Measurements from ENCODE around the gene SLC5A9. TPM values are rescaled to one million over a fixed set of nuclear protein-coding genes. Genes with fewer than 3 reads are reported as not detected.

The SLC5A9 gene
- total and polyA plus RNA-seq, 2 of the 4 experiments (the other 2 are of a cell fraction) = not detected

GRCh38 chr1:48219803-48220202, 2.7 kb upstream of the SLC5A9 start:
- no peak overlapping the region for H2BK20ac ChIP-seq (ENCODE audit: low read depth, low read length)
- H3K4me1 ChIP-seq (ENCODE audit: control insufficient read depth, insufficient read depth, low read length) = no peaks in the 10 kb centered on the region
- TF ChIP-seq USF2 (IDR thresholded peaks at IDR 0.05; ENCODE audit: low read depth, low read length) (no peak), RFX5 (IDR thresholded peaks at IDR 0.05; ENCODE audit: low read depth, low read length) (no peak), NFE2L2 (IDR thresholded peaks at IDR 0.05; ENCODE audit: low read depth, low read length) (no peak), RCOR1 (IDR thresholded peaks at IDR 0.05; ENCODE audit: insufficient replicate concordance, low read length) (no peak), MAFK (IDR thresholded peaks at IDR 0.05; ENCODE audit: low read depth, low read length) (no peak), CHD1 (IDR thresholded peaks at IDR 0.05; ENCODE audit: low read depth, low read length) (no peak), POLR2A (IDR thresholded peaks at IDR 0.05; ENCODE audit: low read depth, low read length) (no peak), CTCF (conservative IDR thresholded peaks at IDR 0.05; ENCODE audit: low read depth, low read length) (no peak)
- H2AK9ac ChIP-seq (replicated peaks; ENCODE audit: low read depth, low read length, poor library complexity) = no peak overlapping the region
- CTCF ChIA-PET = no interaction called here
- H3K27me3 ChIP-seq (ENCODE audit: control insufficient read depth, insufficient read depth, low read length) = no peaks in the 10 kb centered on the region; the same call in 1 of the 2 replicates
- POLR2A ChIA-PET (ENCODE audit: unreplicated experiment) = no interaction called here
- H2BK120ac ChIP-seq (ENCODE audit: low read depth, low read length) = no peak overlapping the region
- no peak overlapping the region for H3K4ac ChIP-seq (ENCODE audit: low read depth, low read length)
- H3K14ac ChIP-seq (replicated peaks; ENCODE audit: low read depth, low read length) = no peak overlapping the region
- no TSS peak for BruUV-seq (replicated peaks)
- no peak overlapping the region for H4K91ac ChIP-seq (ENCODE audit: insufficient read depth, low read depth, low read length)
- H3K36me3 ChIP-seq (ENCODE audit: control insufficient read depth, insufficient read depth, low read length) = no peaks in the 10 kb centered on the region
- no peak overlapping the region for H4K5ac ChIP-seq (ENCODE audit: low read depth, low read length)
- no peak overlapping the region for H2AK5ac ChIP-seq (ENCODE audit: low read depth, low read length)
- intact Hi-C loops (cut with micrococcal nuclease) (loop anchor here (10.0 kb wide), 1 partner anchor 565 kb away; no protein-coding TSS in a partner anchor), dilution Hi-C loops (cut with HindIII; ENCODE audit: low sequenced_read_pairs, unreplicated experiment) (no loop called here), in situ Hi-C loops (cut with MboI; ENCODE audit: low sequenced_read_pairs) (no loop called here)
- H3K9me3 ChIP-seq (ENCODE audit: control insufficient read depth, insufficient read depth, low read length) = no peaks in the 10 kb centered on the region
- no peak overlapping the region for H2BK15ac ChIP-seq (ENCODE audit: low read depth, low read length)
- no peak for ATAC-seq (ENCODE audit: low read depth)
- no peaks in the 10 kb centered on the region for H3K79me1 ChIP-seq (ENCODE audit: low read depth in 1 of 2, low read length in 2 of 2)
- no peaks in the 10 kb centered on the region for H3K9me1 ChIP-seq (ENCODE audit: insufficient read depth, low read length)
- H2BK5ac ChIP-seq (ENCODE audit: low read depth, low read length, poor library complexity, severe bottlenecking) = no peak overlapping the region
- H3K9ac ChIP-seq (ENCODE audit: low read depth, low read length) = no peak overlapping the region
- no CpG with 5 or more reads among the region's 2 CpGs for WGBS, 2 experiments (ENCODE audit: extremely low coverage in 2 of 2, insufficient read length in 1 of 2)
- no peak overlapping the region for H3K4me2 ChIP-seq (ENCODE audit: low read depth, low read length)
- no peak overlapping the region for H3K23ac ChIP-seq (ENCODE audit: low read depth, low read length)
- H3K56ac ChIP-seq (ENCODE audit: extremely low read depth, insufficient read depth, low read length) = no peak overlapping the region
- no peak overlapping the region for H3K18ac ChIP-seq (ENCODE audit: low read depth, low read length)
- no peak overlapping the region for H2AFZ ChIP-seq (replicated peaks; ENCODE audit: low read length, poor library complexity)
- H4K8ac ChIP-seq (ENCODE audit: low read depth in 2 of 2, low read length in 2 of 2) = no peak overlapping the region
- no peak overlapping the region for H3K4me3 ChIP-seq (ENCODE audit: insufficient read depth, low read depth, low read length)
- H3K27ac ChIP-seq (ENCODE audit: insufficient read depth, low read length) = no peak overlapping the region
- H4K20me1 ChIP-seq (ENCODE audit: insufficient read depth, low read length) = no peaks in the 10 kb centered on the region
- no peak for DNase-seq
